Smooth muscle cell (in vitro differentiated cells): ENCODE data around the gene ICAM1. TPM values are rescaled to one million over a fixed set of nuclear protein-coding genes. Genes with fewer than 3 reads are reported as not detected.

Experiments
- DNase-seq: peaks from one replicate; lab custom pipeline; 2025; ENCODE audit not compliant: unreplicated experiment; lab: John Stamatoyannopoulos, UW
- H2AFZ ChIP-seq: fragments of 200-600 bp; sonication (generic); 2 replicates; pipeline ENCODE4 v1.6.0; 2016; ENCODE audit warnings: antibody characterized with exemption, low read depth, mild to moderate bottlenecking
- H3F3A ChIP-seq: fragments of 200-600 bp; sonication (generic); 2 replicates; pipeline ENCODE4 v1.6.0; 2017; ENCODE audit warnings: antibody characterized with exemption, low read depth
- H3K27ac ChIP-seq: fragments of 200-600 bp; sonication (generic); 2 replicates; pipeline ENCODE4 v1.5.1; 2016; ENCODE audit warnings: low read depth, mild to moderate bottlenecking
- H3K27me3 ChIP-seq: fragments of 200-600 bp; sonication (generic); 2 replicates; pipeline ENCODE4 v1.6.1; 2016; ENCODE audit warnings: low read depth, mild to moderate bottlenecking
- H3K36me3 ChIP-seq: fragments of 200-600 bp; sonication (generic); 2 replicates; pipeline ENCODE4 v1.5.1; 2016; ENCODE audit warnings: low read depth
- H3K4me1 ChIP-seq: fragments of 200-600 bp; sonication (generic); 2 replicates; pipeline ENCODE4 v1.5.1; 2016; ENCODE audit warnings: low read depth
- H3K4me2 ChIP-seq: fragments of 200-600 bp; sonication (generic); 2 replicates; pipeline ENCODE4 v1.6.0; 2016; ENCODE audit warnings: mild to moderate bottlenecking
- H3K4me3 ChIP-seq: fragments of 200-600 bp; sonication (generic); 2 replicates; pipeline ENCODE4 v1.5.1; 2016; ENCODE audit warnings: mild to moderate bottlenecking
- H3K79me2 ChIP-seq: fragments of 200-600 bp; sonication (generic); 2 replicates; pipeline ENCODE4 v1.6.0; 2016; ENCODE audit warnings: low read depth, mild to moderate bottlenecking
- H3K9ac ChIP-seq: fragments of 200-600 bp; sonication (generic); 2 replicates; pipeline ENCODE4 v1.6.0; 2016; ENCODE audit warnings: low read depth
- H3K9me3 ChIP-seq: fragments of 200-600 bp; sonication (generic); replicated peaks from 2 replicates; pipeline ENCODE4 v1.5.1; 2016; ENCODE audit warnings: low read depth
- H4K20me1 ChIP-seq: fragments of 200-600 bp; sonication (generic); 2 replicates; pipeline ENCODE4 v1.6.0; 2016; ENCODE audit warnings: low read depth
- WGBS: methylation state at CpG from one replicate; pipeline ENCODE4 v1.1.7; 2016; ENCODE audit warnings: low lambda C conversion rate; 5-methylcytosine and 5-hydroxymethylcytosine counted together
- polyA plus RNA-seq: library from polyadenylated mRNA; unstranded; fragments of >200 nt; fragmentation: Nextera tagmentation; extraction: Ambion mirVana; gene quantifications from 2 replicates; pipeline ENCODE4 v1.2.1, GENCODE V29; 2016
- total RNA-seq: library from RNA; depleted of rRNA; stranded (reverse); fragments of >200 nt; gene quantifications from 2 replicates; pipeline ENCODE4 v1.2.3, GENCODE V29; 2014
- TF ChIP-seq, protein P1 (sequence below): fragments of 200-600 bp; sonication (generic); IDR thresholded peaks from 2 replicates; pipeline ENCODE4 v1.5.1; 2017; ENCODE audit warnings: borderline replicate concordance, mild to moderate bottlenecking, antibody characterized with exemption; ENCODE audit not compliant: insufficient read depth, poor library complexity, severe bottlenecking

ICAM1 gene
- total and polyA plus RNA-seq, 2 experiments from 2014 or later, result 4.6 to 9.2 TPM

DNA sequence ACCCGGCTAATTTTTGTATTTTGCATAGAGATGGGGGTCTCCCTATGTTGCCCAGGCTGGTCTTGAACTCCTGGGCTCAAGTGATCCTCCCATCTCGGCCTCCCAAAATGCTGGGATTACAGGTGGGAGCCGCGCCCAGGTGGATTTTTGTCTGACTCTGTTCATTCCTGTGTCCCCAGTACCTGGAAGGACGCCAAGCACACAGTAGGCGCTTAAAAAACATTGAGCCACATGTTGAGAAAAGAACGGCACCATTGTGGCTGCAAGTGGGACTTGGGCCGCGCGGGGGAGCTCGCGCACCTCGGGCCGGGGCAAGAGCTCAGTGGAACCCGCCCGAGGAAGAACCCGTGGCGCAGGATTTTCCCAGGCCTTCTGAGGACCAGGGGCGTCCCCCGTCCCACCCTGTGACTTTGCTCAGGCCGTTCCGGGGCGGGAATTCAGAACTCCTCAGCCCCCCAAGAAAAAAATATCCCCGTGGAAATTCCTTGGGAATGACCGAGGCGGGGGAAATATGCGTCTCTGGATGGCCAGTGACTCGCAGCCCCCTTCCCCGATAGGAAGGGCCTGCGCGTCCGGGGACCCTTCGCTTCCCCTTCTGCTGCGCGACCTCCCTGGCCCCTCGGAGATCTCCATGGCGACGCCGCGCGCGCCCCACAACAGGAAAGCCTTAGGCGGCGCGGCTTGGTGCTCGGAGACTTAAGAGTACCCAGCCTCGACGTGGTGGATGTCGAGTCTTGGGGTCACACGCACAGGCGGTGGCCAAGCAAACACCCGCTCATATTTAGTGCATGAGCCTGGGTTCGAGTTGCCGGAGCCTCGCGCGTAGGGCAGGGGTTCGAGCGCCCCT is 1.4 kb upstream of the ICAM1 start:
- peak; percentile 54 for DNase-seq
- WGBS, result 12% methylated on average over 59 of the region's 59 CpGs
- Histone ChIP-seq H3K79me2 (no peaks in the 10 kb centered on the region), H3K27ac (no peak overlapping the region), H3K36me3 (no peaks in the 10 kb centered on the region), H4K20me1 (no peaks in the 10 kb centered on the region), H3K27me3 (peaks cover 9% of the 10 kb centered on the region), H3F3A (no peaks in the 10 kb centered on the region), H3K4me1 (no peaks in the 10 kb centered on the region), H3K9me3 (no peaks in the 10 kb centered on the region), H2AFZ (peak overlapping the region; percentile 88), H3K4me2 (peak overlapping the region; percentile 83), H3K4me3 (peak overlapping the region; percentile 45), H3K9ac (peak overlapping the region; percentile 19)
- TF ChIP-seq, protein P1, sequence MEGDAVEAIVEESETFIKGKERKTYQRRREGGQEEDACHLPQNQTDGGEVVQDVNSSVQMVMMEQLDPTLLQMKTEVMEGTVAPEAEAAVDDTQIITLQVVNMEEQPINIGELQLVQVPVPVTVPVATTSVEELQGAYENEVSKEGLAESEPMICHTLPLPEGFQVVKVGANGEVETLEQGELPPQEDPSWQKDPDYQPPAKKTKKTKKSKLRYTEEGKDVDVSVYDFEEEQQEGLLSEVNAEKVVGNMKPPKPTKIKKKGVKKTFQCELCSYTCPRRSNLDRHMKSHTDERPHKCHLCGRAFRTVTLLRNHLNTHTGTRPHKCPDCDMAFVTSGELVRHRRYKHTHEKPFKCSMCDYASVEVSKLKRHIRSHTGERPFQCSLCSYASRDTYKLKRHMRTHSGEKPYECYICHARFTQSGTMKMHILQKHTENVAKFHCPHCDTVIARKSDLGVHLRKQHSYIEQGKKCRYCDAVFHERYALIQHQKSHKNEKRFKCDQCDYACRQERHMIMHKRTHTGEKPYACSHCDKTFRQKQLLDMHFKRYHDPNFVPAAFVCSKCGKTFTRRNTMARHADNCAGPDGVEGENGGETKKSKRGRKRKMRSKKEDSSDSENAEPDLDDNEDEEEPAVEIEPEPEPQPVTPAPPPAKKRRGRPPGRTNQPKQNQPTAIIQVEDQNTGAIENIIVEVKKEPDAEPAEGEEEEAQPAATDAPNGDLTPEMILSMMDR, result peak; percentile 91

DNA sequence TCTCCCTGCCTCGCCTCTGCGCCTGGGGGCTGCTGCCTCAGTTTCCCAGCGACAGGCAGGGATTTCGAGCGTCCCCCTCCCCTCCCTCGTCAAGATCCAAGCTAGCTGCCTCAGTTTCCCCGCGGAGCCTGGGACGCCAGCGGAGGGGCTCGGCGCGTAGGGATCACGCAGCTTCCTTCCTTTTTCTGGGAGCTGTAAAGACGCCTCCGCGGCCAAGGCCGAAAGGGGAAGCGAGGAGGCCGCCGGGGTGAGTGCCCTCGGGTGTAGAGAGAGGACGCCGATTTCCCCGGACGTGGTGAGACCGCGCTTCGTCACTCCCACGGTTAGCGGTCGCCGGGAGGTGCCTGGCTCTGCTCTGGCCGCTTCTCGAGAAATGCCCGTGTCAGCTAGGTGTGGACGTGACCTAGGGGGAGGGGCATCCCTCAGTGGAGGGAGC is 722 bp upstream of the ICAM1 start:
- Histone ChIP-seq H3K27ac (no peak overlapping the region), H3K4me3 (peak overlapping the region; percentile 45), H3K9ac (peak overlapping the region; percentile 19), H3K9me3 (no peaks in the 10 kb centered on the region), H3K4me2 (peak overlapping the region; percentile 83), H3K27me3 (peaks cover 9% of the 10 kb centered on the region), H3F3A (no peaks in the 10 kb centered on the region), H3K4me1 (no peaks in the 10 kb centered on the region), H2AFZ (peak overlapping the region; percentile 88), H4K20me1 (no peaks in the 10 kb centered on the region), H3K36me3 (no peaks in the 10 kb centered on the region), H3K79me2 (no peaks in the 10 kb centered on the region)
- TF ChIP-seq, protein P1, result no peak
- DNase-seq, result no peak
- 12% methylated on average over 37 of the region's 37 CpGs for WGBS

DNA sequence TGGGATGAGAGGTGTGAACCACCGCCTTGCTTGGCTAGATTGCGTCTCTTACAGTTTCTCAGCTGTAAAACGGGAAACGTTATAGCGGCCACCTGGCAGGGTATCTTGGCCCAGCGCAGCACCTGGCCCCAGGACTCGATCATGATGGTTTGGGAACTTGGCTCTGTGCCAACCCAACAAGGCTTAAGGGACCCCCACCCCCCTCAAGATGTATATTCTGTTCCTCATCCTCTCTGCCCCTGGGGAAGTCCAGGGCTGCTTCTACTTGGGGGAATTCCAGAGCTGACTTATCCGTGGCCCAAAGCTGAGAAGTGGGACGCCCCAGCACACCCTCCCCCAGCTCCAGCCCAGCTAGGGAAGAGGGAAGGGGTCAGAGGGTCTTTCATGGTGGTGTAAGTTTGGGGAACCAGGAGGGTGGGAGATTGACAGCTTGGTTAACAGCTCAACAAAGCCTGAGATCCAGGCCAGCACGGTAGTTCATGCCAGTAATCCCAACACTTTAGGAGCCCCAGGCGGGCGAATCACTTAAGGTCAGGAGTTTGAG is 695 bp downstream of the ICAM1 start:
- Histone ChIP-seq H3K27me3 (peaks cover 9% of the 10 kb centered on the region), H3K4me2 (no peak overlapping the region), H3K4me1 (no peaks in the 10 kb centered on the region), H3K9ac (no peak overlapping the region), H2AFZ (no peak overlapping the region), H3K4me3 (peak overlapping the region; percentile 45), H3F3A (no peaks in the 10 kb centered on the region), H3K9me3 (no peaks in the 10 kb centered on the region), H3K79me2 (no peaks in the 10 kb centered on the region), H3K27ac (no peak overlapping the region), H4K20me1 (no peaks in the 10 kb centered on the region), H3K36me3 (no peaks in the 10 kb centered on the region)
- no peak for DNase-seq
- WGBS, result 64% methylated on average over 12 of the region's 12 CpGs
- TF ChIP-seq, protein P1, result no peak
